Endodermal cell (in vitro differentiated cells): ENCODE measurements around the gene ATP1B1. TPM values are rescaled to one million over a fixed set of nuclear protein-coding genes. Genes with fewer than 3 reads are reported as not detected.
A peak's percentile ranks its signal among the peaks of the same experiment; 100 is the strongest.

Source experiments
- DNase-seq: peaks from one replicate; pipeline ENCODE4 v3.0.0-alpha.2; 2017
- H3K27ac ChIP-seq: 2 replicates; pipeline ENCODE4 v1.5.1; 2013; ENCODE audit warnings: mild to moderate bottlenecking, low read depth, low read length, moderate library complexity
- H3K27me3 ChIP-seq: 2 replicates; pipeline ENCODE4 v1.6.1; 2013; ENCODE audit warnings: mild to moderate bottlenecking, low read length, moderate library complexity; ENCODE audit not compliant: insufficient read depth, control insufficient read depth, poor library complexity, severe bottlenecking
- H3K36me3 ChIP-seq: 2 replicates; pipeline ENCODE4 v1.7.0; 2013; ENCODE audit warnings: mild to moderate bottlenecking, low read length, moderate library complexity; ENCODE audit not compliant: control insufficient read depth, insufficient read depth
- H3K4me1 ChIP-seq: one replicate; pipeline ENCODE4 v1.7.0; 2013; ENCODE audit warnings: low read length; ENCODE audit not compliant: control insufficient read depth, insufficient read depth
- H3K4me3 ChIP-seq: 2 replicates; pipeline ENCODE4 v1.5.1; 2013; ENCODE audit warnings: mild to moderate bottlenecking, low read length, moderate library complexity
- H3K9ac ChIP-seq: 2 replicates; pipeline ENCODE4 v1.6.1; 2013; ENCODE audit warnings: mild to moderate bottlenecking, low read length, moderate library complexity; ENCODE audit not compliant: poor library complexity, severe bottlenecking; ENCODE audit errors: extremely low read depth
- H3K9me3 ChIP-seq: 2 replicates; pipeline ENCODE4 v1.6.1; 2013; ENCODE audit warnings: mild to moderate bottlenecking, low read length, moderate library complexity; ENCODE audit not compliant: control insufficient read depth
- H3K27ac Mint-ChIP-seq: 2 replicates; pipeline ENCODE4 v1.8.0; 2020; ENCODE audit warnings: mixed read lengths
- H3K27me3 Mint-ChIP-seq: 2 replicates; pipeline ENCODE4 v1.8.0; 2021; ENCODE audit warnings: mild to moderate bottlenecking, mixed read lengths; ENCODE audit not compliant: insufficient read depth
- H3K36me3 Mint-ChIP-seq: 2 replicates; pipeline ENCODE4 v1.8.0; 2020; ENCODE audit warnings: low read depth, mixed read lengths
- H3K4me1 Mint-ChIP-seq: 2 replicates; pipeline ENCODE4 v1.8.0; 2020; ENCODE audit warnings: mixed read lengths
- H3K4me3 Mint-ChIP-seq: 2 replicates; pipeline ENCODE4 v1.8.0; 2020; ENCODE audit warnings: mild to moderate bottlenecking, moderate library complexity, mixed read lengths
- H3K9me3 Mint-ChIP-seq: 2 replicates; pipeline ENCODE4 v1.8.0; 2020; ENCODE audit warnings: mild to moderate bottlenecking, mixed read lengths
- CTCF ChIP-seq: fragments of 200-600 bp; sonication (generic); conservative IDR thresholded peaks from 2 replicates; pipeline ENCODE4 v1.5.0; 2021; ENCODE audit warnings: antibody characterized with exemption, mild to moderate bottlenecking
- WGBS, 2 experiments: methylation state at CpG; one replicate each; pipeline versions ENCODE4 v1.1.5 to v1.1.7; 2013; ENCODE audit warnings: missing lambda C conversion rate in 2 of 2, mixed read lengths in 1 of 2; ENCODE audit not compliant: insufficient coverage in 1 of 2, insufficient read length in 1 of 2; 5-methylcytosine and 5-hydroxymethylcytosine counted together
- total RNA-seq, 2 donors: library from RNA; stranded (reverse); fragmentation: NEBNext Ultra II Directional in 1 of 2; extraction: Animal tissue kit (Norgen Biotek cat#: 25700) in 1 of 2; gene quantifications; 2 replicates in 1 of 2; 3 replicates in 1 of 2; pipeline ENCODE4 v1.2.1, GENCODE V29; 2021

Gene ATP1B1
- total RNA-seq, 2 donors from 2014 or later = 49.9 to 56.3 TPM

- Mint-ChIP-seq H3K4me1 (peaks cover 47% of the 10 kb centered on the region), H3K27ac (peak overlapping the region; percentile 15), H3K36me3 (peaks cover 59% of the 10 kb centered on the region), H3K27me3 (no peaks in the 10 kb centered on the region), H3K4me3 (no peak overlapping the region), H3K9me3 (no peaks in the 10 kb centered on the region)
- DNase-seq = no peak
- Histone ChIP-seq H3K36me3 (peaks cover 72% of the 10 kb centered on the region), H3K27ac (no peak overlapping the region), H3K4me1 (peaks cover 2% of the 10 kb centered on the region), H3K9me3 (no peaks in the 10 kb centered on the region), H3K9ac (no peak overlapping the region), H3K27me3 (no peaks in the 10 kb centered on the region), H3K4me3 (no peak overlapping the region)
- WGBS, 2 experiments = 95 to 97% methylated on average over 7 to 14 of the region's 14 CpGs
- no peak for TF ChIP-seq CTCF
Observed at GRCh38 chr1:169115891-169116585, 9.5 kb downstream of the ATP1B1 start.

- H3K27ac Mint-ChIP-seq = no peak overlapping the region
- H3K4me3 Mint-ChIP-seq = no peak overlapping the region
- peaks cover 54% of the 10 kb centered on the region for H3K36me3 Mint-ChIP-seq
- Histone ChIP-seq H3K4me3 (no peak overlapping the region), H3K27me3 (no peaks in the 10 kb centered on the region), H3K9ac (no peak overlapping the region), H3K4me1 (peaks cover 3% of the 10 kb centered on the region), H3K36me3 (peaks cover 62% of the 10 kb centered on the region), H3K9me3 (no peaks in the 10 kb centered on the region), H3K27ac (no peak overlapping the region)
- peaks cover 48% of the 10 kb centered on the region for H3K4me1 Mint-ChIP-seq
- no peak for DNase-seq
- H3K27me3 Mint-ChIP-seq = no peaks in the 10 kb centered on the region
- H3K9me3 Mint-ChIP-seq = no peaks in the 10 kb centered on the region
- TF ChIP-seq CTCF = no peak
- 96% methylated on average over 2 of the region's 2 CpGs; no CpG with 5 or more reads in 1 of the 2 experiments for WGBS, 2 experiments
Observed at GRCh38 chr1:169117014-169117413, 10.5 kb downstream of the ATP1B1 start.

GRCh38 chr1:169117599-169117998 lies 11.1 kb downstream of the ATP1B1 start:
- Histone ChIP-seq H3K36me3 (peaks cover 56% of the 10 kb centered on the region), H3K9ac (no peak overlapping the region), H3K4me1 (peaks cover 3% of the 10 kb centered on the region), H3K27ac (no peak overlapping the region), H3K27me3 (no peaks in the 10 kb centered on the region), H3K4me3 (no peak overlapping the region), H3K9me3 (no peaks in the 10 kb centered on the region)
- TF ChIP-seq CTCF = no peak
- peaks cover 45% of the 10 kb centered on the region for H3K4me1 Mint-ChIP-seq
- H3K36me3 Mint-ChIP-seq = peaks cover 48% of the 10 kb centered on the region
- H3K27ac Mint-ChIP-seq = no peak overlapping the region
- no peak overlapping the region for H3K4me3 Mint-ChIP-seq
- no peaks in the 10 kb centered on the region for H3K9me3 Mint-ChIP-seq
- WGBS, 2 experiments = 100% methylated on average over 1 of the region's 1 CpG; no CpG with 5 or more reads in 1 of the 2 experiments
- no peaks in the 10 kb centered on the region for H3K27me3 Mint-ChIP-seq
- DNase-seq = no peak
